ENCODE data around the gene CNTN1.

GRCh38 chr12:41058266-41058665 is 366.0 kb downstream of the CNTN1 start:
- TF ChIP-seq CTCF (IDR thresholded peaks at IDR 0.05): no peak
- TF ChIP-seq POLR2AphosphoS5 (IDR thresholded peaks at IDR 0.05): no peak
- no peak for TF ChIP-seq EP300 (IDR thresholded peaks at IDR 0.05)
- no peak for TF ChIP-seq POLR2A (IDR thresholded peaks at IDR 0.05; ENCODE audit: low read depth)
